ENCODE measurements around the gene TNPO3.
"Not testable (repeated sequence)": the region's sequence is repeated elsewhere in the genome, so short reads cannot be mapped to it uniquely, and the experiment has no call there.

TNPO3 gene

DNA sequence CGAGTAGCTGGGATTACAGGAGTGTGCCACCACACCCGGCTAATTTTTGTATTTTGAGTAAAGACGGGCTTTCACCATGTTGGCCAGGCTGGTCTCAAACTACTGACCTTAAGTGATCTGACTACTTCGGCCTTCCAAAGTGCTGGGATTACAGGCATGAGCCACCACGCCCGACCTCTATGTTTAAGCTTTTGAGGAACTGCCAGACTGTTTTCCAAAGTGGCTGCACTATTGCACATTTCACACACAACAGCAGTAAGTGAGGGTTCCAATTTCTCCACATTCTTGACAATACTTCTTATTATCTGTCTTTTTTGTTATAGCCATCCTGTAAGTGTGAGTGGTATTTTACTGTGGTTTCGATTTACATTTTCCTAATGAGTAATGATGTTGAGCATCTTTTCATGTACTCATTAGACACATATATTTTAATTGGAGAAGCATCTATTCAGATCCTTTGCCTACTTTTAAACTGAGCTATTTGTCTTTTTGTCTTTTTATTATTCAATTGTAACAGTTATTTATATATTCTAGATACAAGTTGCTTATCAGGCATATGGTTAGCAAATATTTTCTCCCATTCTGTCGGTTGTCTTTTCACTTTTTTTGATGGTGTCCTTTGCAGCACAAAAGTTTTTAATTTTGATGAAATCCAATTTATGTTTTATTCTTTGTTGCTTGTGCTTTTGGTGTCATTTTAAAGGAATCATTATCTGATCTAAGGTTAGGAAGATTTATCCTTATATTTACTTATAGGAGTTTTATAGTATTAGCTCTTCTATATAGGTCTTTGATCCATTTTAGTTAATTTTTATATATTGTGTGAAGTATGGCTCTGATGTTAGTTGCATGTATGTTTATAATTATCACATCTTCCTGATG lies 130.0 kb downstream of the TNPO3 start:
- no peak for DNase-seq (ENCODE audit: low read depth in 4 of 4, low spot score in 1 of 4)

DNA sequence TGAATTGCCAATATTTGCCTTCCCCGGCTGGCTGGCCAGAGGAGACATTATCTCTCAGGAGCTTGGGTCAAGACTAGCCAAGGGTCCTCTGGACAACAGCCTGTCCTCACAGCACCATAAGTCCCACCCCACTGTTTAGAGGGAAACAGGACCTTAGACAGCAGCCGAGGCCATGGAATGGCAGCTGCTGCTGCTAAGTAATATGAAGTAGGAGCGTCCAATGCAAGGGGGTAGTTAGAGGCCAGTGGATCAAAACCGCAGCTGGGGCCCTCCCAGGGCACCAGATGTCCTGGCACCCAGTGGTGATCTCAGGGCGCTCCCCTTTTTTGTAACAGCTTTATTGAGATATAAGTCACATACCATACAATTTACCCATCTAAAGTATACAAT lies 131.5 kb downstream of the TNPO3 start:
- DNase-seq (ENCODE audit: low read depth in 4 of 4, low spot score in 1 of 4) = no peak

DNA sequence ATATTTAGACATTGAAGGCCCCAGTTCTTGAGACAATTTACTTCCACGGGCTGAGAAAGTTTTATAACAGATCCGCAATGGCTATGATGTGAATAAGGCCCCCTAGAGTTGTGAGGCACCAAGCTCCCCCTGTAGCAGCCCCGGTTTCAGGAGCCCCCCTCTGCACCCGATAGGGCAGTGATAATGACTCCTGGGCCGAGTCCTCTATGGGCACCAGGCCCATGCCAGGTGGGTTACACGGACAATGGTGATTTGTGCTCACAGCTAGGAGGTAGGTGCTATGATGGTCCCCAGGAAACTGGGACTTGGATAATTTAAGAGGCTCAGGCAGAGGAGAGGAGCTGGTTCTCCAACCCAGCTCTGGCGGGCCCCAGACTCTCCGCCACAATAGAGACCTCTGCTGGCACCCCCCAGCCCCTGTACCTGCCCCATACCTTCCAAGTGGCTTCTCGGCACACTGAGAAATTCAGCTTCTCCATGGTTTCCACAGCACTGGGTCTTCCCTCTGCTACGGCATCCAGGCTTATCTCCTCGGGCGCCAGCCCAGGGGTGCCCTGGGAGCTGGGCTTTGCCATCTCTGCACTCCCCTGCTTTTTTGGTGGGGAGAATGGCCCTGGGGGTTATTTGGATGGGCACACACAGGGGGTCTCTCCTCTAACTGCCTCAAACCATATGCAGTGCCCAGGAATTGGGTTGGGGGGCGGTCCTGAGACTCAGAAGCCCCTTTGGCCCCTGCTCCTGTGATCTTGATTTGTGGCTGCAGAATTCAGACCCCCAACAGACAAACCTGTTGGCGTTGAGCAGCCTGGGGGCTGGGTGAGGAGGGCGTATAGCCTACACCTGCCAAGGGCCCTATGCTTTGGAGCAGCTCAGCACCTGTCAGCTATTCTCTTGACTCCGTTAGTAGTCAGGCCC lies 132.2 kb downstream of the TNPO3 start:
- no peak for DNase-seq (ENCODE audit: low read depth in 4 of 4, low spot score in 1 of 4)

DNA sequence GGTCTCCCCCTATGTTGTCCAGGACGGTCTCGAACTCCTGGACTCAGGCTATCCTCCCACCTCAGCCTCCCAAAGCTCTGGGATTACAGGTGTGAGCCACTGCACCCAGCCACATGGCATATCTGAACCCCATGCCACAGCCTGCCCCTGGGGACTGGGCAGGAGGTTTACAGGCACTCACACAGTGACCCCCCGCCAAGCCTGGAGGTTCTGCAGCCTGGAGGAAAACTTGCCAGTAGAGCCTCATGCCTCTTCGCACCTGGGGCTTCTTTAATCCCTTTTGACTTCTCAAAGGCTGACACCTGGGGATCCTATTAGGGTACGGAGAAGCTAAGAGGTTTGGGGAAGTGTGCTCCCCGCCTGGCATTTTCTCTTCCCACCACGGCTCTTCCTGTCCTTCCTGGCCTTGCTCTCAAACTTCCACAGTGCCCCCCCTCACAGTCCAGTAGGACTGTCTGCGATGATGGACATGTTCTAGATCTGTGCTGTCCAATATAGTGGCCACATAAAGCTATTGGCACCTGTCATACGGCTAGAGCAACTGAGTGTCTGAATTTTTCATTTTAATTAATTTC lies 133.0 kb downstream of the TNPO3 start:
- no peak for DNase-seq (ENCODE audit: low read depth in 4 of 4, low spot score in 1 of 4)

DNA sequence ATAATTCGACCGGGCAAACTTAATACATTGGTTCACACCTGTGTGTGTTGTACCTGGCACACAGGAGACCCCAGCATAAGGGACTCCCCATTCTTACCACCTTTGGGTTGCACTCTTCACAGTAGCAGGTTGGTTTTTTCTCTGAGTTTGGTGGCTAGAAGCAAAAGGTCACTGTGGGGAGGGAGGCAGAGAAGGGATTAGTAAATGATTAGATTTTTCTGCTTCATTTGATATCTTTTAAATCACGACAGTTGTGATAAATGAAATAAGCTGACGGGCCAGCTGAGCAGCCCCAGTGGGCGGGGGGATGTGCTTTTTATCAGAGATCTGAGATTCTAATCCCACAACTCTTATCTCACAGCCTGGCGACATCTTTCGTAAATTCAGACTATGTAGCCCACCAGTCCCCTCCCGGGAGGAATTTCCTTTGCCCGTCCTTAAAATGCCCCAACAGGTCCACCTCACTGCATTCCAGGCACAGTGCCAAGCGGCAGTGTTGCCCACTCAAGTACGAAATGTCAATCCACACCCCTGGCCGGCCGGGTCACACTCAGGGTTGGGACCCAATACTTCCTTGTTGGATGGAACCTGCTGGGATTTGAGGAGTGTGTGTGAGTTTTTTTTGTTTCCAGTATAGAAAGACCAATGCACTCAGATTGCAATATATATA lies 133.9 kb downstream of the TNPO3 start:
- DNase-seq (ENCODE audit: low read depth in 4 of 4, low spot score in 1 of 4) = no peak

DNA sequence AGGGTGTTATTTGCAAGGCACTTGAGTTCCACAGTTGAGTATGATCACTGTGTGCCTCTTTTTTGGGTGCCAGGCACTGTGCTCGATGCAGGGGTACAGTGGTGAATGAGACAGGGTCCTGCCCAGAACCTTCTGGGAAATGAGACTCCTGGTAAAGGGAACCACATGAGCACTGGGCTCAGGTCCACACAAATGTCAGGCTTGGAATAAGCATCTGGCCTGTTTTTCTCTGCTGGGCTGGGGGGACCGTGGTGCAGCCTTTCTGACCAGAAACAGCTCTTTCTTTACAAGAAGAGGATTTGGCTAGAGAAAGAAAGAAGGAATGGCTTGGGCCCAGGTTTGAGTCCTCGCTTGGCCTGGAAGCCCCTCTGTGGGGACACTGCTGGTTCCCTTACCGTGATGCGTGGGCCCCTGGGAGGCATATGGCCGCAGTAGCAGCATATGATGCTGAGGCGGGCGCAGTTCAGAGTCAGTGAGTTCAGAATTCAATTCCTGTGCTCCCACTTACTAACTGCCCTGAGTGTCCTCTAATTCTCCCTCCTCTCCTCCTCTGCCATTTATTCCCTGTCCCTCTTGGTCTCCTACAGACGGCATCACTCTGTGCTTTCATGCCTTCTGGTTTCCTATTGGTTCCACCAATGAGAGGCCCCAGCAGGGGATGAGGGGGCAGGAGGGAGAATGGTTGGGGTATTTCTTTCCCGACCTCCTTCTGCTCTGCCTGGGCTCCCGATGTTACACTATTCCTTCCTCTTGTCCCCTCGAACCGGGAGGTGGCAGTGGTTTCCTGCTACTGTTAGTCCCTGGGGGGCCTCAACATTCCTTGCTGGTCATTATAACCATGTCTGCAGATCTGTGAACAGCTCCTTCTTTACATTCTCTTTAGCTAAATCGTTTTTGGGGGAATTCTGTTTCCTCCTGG lies 134.8 kb downstream of the TNPO3 start:
- DNase-seq (ENCODE audit: low read depth in 4 of 4, low spot score in 1 of 4) = no peak

DNA sequence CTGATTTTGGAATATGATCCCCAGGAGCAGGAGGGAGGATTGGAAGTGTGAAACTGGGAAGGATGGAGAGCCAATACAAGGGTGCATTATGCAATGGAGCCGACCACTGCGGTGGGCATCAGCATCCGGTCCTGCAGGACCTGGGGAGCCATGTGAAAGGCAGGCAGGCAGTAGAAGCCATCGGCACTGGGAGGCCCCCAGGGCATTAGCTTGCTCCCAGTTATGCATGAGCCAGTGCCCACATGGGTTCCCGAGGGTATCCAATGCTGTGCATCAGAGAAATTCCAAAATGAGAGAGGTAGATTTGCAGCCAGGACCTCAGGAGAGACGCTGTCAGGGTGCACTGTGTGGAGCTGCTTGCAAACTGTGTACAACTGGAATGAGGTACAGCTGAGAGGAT lies 135.7 kb downstream of the TNPO3 start:
- no peak for DNase-seq (ENCODE audit: low read depth in 4 of 4, low spot score in 1 of 4)

DNA sequence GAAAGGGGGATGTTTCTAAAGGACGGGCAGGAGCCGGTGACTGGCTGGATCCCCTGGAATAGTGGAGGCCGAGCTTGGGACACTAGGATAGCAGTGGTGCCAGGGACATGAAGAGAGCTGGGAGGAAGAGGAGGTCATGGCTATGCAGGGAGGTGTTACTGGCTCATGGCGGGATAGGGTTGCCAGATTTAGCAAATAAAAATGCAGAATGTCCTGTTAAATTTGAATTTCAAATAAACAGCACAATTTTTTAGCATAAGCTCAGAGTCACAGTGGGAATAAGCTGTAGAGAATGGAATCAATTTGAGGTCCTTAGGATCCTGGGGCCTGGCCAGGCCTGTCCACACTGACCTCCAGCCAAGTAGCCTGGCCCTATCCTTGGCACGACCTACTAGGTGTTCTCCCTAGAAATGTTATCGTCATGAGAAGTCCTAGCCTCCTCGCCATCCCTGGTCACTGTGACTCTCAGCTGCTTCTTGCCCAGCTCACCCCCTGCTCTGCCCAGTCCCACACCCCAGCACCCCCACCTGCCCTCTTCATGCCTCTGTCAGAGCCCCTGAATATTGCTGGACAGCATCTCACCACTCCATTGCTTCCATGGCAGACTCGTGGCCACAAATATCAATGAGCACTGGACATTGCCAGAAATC lies 136.8 kb downstream of the TNPO3 start:
- DNase-seq (ENCODE audit: low read depth in 4 of 4, low spot score in 1 of 4) = no peak

DNA sequence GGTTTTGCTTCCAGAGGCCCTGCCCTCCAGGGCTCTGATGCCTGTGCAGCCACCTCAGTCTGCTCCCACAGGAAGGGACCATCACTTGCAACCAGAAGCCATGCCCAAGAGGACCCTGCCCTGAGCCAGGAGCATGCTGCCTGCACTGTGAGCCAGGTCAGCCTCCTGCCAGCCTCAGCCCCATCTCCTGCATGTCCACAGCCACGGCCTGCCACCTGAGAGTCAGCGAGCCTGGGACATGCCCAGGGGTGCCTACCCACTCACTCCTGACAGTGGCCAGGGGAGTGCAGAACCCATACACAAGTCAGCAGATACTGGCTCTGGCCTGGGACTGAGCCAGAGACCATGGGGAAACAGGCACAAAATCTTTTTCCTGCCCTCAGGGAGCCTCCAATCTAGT lies 137.8 kb downstream of the TNPO3 start:
- DNase-seq (ENCODE audit: low read depth in 4 of 4, low spot score in 1 of 4) = no peak

DNA sequence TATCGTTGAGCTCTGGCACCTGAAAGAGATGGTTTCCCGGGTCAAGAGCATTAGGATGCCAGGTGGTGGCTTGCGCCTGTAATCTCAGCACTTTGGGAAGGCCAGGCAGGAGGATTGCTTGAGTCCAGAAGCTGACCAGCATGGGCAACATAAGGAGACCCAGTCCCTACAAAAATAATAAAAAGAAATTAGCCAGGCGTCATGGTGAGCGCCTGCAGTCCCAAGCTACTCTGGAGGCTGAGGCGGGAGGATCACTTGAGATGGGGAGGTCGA lies 138.3 kb downstream of the TNPO3 start:
- no peak for DNase-seq (ENCODE audit: low read depth in 4 of 4, low spot score in 1 of 4)

DNA sequence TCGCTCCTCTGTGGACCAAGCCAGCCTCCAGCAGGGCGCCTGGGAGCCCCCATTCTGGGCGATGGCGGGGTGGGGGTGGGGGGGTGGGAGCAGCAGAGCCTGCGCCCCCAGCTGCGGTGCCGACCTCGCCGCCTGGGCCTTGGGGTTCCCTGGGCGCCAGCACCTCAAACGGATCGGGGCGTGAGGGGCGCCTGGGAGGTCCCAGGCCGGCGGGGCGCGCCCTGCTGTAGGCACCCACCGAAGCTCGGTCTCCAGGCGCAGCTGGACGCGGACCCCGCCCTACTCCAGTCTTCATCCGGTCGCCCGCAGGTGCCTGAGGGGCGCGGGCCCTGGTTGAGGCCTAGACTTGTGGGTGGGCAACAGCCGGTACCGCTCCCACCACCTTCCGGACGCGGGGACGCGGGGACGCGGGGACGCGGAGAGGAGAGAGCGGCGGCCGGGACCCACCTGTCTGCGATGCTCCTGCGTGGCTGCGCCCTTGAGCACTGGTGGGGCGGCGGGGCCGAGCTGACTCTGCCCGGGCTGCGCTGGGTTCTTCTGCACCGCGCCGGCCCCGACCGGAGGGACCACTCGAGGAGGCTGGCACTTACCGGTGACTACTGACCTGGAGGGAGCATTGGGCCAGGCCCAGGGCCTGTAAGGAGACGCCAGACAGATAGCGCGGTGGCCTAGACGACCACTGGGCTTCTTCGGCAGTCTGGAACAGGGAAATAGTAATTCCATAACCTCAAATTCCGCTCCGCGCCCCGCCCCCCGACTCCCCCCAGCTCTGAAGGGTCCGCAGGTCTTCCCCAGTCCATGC lies 138.9 kb downstream of the TNPO3 start:
- no peak for DNase-seq (ENCODE audit: low read depth in 4 of 4, low spot score in 1 of 4)

DNA sequence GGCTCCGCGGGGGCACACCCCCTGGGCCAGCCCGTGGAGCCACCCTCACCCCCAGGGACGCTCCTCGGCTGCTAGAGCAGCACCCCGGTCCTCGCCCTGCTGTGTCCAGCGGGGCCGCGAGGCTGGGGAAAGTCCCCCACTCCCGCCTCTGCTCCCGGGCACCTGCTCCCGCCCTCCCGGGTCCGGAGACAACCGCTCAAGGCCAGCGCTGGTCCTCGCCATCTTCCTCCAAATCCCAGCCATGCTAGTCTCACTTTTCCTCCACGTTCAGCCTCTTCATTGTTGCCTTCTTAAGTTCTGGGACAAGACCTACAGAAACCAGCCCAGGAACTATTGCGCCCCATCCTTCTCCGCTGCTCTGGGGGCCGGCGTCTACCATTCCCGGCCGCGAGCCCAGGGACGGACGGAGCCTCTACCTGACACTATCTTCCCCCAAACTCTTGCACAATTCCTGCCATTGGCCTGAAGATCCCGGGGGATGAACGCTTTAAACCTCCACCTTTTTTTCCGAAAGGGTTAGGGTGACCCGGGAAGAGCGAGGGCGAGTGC lies 139.6 kb downstream of the TNPO3 start:
- DNase-seq (ENCODE audit: low read depth in 4 of 4, low spot score in 1 of 4) = no peak

DNA sequence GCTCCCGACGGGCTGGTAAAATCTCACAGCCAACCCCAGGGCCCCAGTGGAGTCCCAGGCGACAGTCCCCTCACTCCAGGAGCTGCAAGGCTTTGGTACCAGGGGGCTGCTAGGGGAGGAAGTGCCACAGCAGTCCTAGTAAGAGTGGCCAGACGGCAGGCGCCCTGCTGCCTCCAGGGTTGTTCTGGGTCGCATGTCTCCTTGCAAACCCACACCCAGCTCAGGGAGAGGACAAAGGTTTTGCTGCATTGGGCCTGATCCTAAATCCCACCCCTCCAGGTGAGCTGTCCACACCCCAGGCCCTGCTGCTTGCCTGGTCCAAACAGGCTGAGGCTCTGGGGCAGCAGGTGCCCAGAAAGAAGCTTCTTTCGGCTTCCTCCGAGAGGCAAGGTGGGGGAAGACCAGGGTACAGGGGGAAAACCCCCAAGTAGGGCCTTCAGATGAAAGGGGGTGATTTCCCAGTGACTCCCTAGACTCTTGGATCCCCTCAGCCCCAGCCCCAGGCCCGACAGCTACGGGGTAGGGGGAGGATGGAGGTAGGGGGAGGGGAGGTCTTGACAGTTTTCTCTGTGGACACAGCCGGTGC lies 140.3 kb downstream of the TNPO3 start:
- DNase-seq (ENCODE audit: low read depth in 4 of 4, low spot score in 1 of 4) = no peak

DNA sequence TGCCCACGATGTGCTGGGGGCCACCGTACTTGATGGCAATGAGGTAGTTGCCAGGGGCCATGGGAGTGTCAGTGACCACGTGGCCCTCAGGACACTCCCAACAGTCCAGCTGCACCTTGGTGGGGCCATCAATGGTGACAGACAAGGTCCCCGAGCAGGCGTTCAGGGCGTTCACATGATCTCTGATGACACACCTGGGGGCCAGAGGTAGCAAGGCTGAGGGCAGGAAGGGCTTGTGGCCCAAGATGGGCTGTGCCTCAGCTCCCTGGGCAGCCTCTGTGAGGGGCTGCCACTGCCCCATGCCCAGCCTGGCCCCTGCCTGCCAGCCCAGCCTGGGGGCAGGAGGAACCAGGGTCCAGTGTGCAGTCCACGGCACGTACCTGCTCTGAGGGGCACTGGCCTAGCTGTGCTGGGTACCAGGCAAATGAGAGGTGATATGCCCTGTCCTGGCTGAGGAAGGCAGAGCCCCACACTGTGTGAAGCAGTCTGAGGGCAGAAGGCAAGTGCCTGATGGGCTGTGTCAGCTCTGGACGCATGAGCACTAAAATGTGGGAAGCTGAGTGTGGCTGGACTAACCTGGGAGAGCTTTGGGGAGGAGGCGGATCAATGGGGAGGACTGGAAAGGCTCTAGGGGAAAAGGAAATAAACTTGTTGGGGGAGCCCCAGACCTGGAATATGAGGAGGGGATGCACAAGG lies 140.9 kb downstream of the TNPO3 start:
- DNase-seq (ENCODE audit: low read depth in 4 of 4, low spot score in 1 of 4) = no peak

DNA sequence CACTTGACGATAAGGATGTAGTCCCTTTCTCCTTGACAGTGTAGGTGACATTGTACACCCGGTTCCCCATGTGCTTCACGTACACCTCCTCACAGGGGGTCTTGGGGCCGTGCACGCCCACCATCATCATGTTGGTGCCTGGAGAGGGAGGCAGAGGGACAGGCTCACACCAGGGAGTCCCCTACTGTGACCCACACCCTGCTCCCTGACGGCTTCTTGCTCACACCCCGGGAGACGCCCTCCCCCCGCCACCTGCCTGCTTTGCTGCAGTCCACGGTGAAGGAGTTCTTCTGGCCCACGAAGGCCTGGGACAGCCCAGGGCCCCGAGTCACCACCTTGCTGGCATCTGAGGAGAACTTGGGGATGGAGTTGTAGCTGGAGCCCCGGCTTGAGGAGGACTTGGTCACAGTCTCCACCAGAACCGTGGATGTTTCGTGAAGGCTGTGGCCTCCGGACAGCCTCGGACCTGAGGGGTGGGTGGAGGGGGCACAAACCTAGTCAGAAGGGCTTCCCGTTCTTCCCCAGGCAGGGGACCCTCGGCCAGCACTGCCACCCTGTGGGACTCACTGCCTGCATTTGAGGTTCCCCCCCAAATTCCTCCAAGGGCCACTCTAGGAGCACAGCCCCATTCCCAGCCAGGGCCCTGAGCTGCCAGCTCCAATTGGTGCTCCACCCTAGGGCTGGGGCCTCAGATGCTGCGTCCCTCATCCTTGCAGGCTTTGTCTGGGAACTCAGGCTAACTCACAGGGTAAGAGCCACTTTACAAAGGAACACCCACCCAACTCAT lies 142.0 kb downstream of the TNPO3 start:
- DNase-seq (ENCODE audit: low read depth in 4 of 4, low spot score in 1 of 4) = not testable (repeated sequence)

DNA sequence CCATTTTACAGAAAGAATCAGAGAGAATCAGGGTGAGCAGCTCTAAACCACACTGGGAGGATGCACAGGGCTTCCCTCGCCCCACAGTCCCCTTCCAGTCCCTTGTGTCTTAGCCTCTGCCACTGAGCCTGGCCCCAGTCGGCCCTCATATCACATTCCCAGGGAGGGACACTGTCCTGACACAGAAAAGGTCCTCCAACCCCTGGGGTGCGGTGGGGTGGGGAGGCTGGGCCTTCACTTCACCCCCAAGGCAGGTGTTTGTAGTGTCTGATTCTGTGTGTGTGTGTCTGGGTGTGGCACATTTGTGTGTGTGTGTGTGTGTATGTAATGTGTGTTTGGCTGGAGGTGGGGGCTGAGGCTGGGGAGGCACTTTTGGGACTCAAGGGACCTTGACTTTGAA lies 142.6 kb downstream of the TNPO3 start:
- no peak for DNase-seq (ENCODE audit: low read depth in 4 of 4, low spot score in 1 of 4)

DNA sequence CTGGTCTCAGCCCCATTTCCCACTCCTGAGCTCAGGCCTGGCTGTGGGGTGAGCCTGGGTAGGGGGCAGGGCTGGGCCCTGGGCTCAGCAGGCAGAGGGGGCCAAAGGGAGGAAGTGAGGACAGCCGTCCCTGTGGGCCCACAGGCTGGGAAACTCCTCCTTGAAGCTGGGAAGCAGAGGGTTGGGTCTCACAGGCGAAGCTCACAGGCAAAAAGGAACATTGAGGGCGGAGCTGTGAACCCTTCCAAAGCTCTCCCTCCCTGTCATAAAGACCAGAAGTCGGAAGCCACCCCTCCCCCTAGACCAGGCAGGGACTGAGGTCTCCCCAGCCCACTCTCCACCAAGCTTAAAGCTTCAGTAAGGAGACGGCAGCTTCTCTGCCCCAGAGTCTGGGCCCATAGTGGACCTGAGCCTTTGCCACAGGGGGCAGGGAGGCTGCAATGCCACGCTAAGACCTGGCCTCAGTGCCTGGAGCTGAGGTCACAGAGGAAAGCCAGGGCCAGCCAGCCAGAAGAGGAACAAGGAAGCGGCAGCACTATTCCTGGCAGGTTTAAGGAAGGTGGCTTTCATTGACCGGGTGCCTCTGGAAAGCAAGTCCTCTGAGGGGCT lies 143.4 kb downstream of the TNPO3 start:
- no peak for DNase-seq (ENCODE audit: low read depth in 4 of 4, low spot score in 1 of 4)

All from stimulated activated CD4-positive, alpha-beta T cell treated with anti-CD3 and anti-CD28 coated beads, Interleukin-1b, Interleukin-23, amount 100 ng/mL, for 24 hours (primary cell).